Thyroid gland (tissue), 4 donors: ENCODE data around the gene PIMREG.

Experiments used
- POLR2A ChIP-seq, 2 donors: fragments of 450-650 bp; IDR thresholded peaks; one replicate each; pipeline ENCODE4 v1.6.1; 2017; ENCODE audit warnings: antibody characterized with exemption in 2 of 2, mild to moderate bottlenecking in 2 of 2, moderate library complexity in 1 of 2
- TF ChIP-seq, protein P1 (sequence below), 6 experiments: fragments of 200-600 bp in 3 of 6; fragments of 450-650 bp in 3 of 6; sonication (generic) in 3 of 6; IDR thresholded peaks; one replicate each; pipeline ENCODE4 v1.5.1; 2016 to 2019; ENCODE audit warnings: antibody characterized with exemption in 6 of 6, mild to moderate bottlenecking in 2 of 6, inconsistent platforms in 1 of 6, moderate library complexity in 1 of 6

DNA sequence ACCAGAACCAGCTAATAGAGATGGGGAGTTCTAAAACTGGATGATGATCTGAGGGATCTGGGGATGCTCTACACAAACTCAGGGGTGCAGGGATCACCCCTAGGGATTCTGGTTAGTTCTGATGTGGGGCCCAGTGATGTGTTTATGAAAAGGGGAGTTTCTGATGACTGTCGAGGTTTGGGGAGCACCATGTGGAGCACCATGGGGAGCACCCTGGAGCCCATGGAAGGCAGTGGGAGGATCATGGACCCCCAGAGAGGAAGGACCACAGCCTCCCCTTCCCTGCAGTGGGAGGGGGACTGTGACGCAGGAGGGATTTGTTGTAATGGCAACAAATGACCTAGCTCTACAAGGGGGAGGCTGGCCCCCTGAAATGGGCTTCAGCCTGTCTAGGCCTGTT, 18.4 kb downstream of the PIMREG start:
- TF ChIP-seq, protein P1, sequence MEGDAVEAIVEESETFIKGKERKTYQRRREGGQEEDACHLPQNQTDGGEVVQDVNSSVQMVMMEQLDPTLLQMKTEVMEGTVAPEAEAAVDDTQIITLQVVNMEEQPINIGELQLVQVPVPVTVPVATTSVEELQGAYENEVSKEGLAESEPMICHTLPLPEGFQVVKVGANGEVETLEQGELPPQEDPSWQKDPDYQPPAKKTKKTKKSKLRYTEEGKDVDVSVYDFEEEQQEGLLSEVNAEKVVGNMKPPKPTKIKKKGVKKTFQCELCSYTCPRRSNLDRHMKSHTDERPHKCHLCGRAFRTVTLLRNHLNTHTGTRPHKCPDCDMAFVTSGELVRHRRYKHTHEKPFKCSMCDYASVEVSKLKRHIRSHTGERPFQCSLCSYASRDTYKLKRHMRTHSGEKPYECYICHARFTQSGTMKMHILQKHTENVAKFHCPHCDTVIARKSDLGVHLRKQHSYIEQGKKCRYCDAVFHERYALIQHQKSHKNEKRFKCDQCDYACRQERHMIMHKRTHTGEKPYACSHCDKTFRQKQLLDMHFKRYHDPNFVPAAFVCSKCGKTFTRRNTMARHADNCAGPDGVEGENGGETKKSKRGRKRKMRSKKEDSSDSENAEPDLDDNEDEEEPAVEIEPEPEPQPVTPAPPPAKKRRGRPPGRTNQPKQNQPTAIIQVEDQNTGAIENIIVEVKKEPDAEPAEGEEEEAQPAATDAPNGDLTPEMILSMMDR (IDR thresholded peaks at IDR 0.05) = no peak
- no peak for TF ChIP-seq POLR2A (IDR thresholded peaks at IDR 0.05)
